K562 (cell line): Measurements from ENCODE around the gene MRPL10.

Experiments
- BHLHE40 ChIP-seq: IDR thresholded peaks from 2 replicates; pipeline ENCODE4 v1.6.1; 2011; ENCODE audit warnings: low read length, improper control_type of control experiment
- BRD9 ChIP-seq: fragments of 450-650 bp; IDR thresholded peaks from 2 replicates; pipeline ENCODE4 v1.6.1; 2018; ENCODE audit warnings: low read depth; ENCODE audit not compliant: partially characterized antibody
- CAMTA2 ChIP-seq: fragments of 250-450 bp; sonication (Bioruptor Pico); conservative IDR thresholded peaks from 2 replicates; pipeline ENCODE4 v1.5.1; 2022
- CREM ChIP-seq: IDR thresholded peaks from 2 replicates; pipeline ENCODE4 v1.6.1; 2014; ENCODE audit warnings: antibody characterized with exemption, low read depth
- EP300 ChIP-seq: IDR thresholded peaks from 2 replicates; pipeline ENCODE4 v1.6.1; 2012; ENCODE audit warnings: low read length, improper control_type of control experiment
- FOS ChIP-seq: IDR thresholded peaks from 3 replicates; pipeline ENCODE4 v1.6.1; 2011; ENCODE audit not compliant: insufficient read length; ENCODE audit errors: extremely low read depth
- HDAC2 ChIP-seq: fragments of 450-650 bp; IDR thresholded peaks from 2 replicates; pipeline ENCODE4 v1.6.1; 2016; ENCODE audit warnings: mild to moderate bottlenecking
- PHF20 ChIP-seq: fragments of 450-650 bp; IDR thresholded peaks from 2 replicates; pipeline ENCODE4 v1.6.1; 2018; ENCODE audit not compliant: partially characterized antibody
- RAD21 ChIP-seq, 2 experiments: fragments of 250-450 bp in 1 of 2; fragments of 450-650 bp in 1 of 2; sonication (Bioruptor Pico) in 1 of 2; formaldehyde crosslinking in 1 of 2; IDR thresholded peaks in 1 of 2; conservative IDR thresholded peaks in 1 of 2; 2 replicates each; pipeline versions ENCODE4 v1.4.0 to v1.8.0; 2020 to 2022; ENCODE audit warnings: mild to moderate bottlenecking in 2 of 2, moderate library complexity in 1 of 2
- TAF1 ChIP-seq: IDR thresholded peaks from 2 replicates; pipeline ENCODE4 v1.6.1; 2011; ENCODE audit warnings: mild to moderate bottlenecking, low read length, moderate library complexity; ENCODE audit not compliant: insufficient read depth, control insufficient read depth, severe bottlenecking; ENCODE audit errors: extremely low read depth
- TRIM28 ChIP-seq: fragments of 450-650 bp; IDR thresholded peaks from 2 replicates; pipeline ENCODE4 v1.6.1; 2017
- ZNF232 ChIP-seq: sonication (generic); formaldehyde crosslinking; IDR thresholded peaks from 2 replicates; pipeline ENCODE4 v1.8.0; 2022; ENCODE audit warnings: mild to moderate bottlenecking, missing genetic modification reagents
- TF ChIP-seq, protein P1 (sequence below), 3 experiments: IDR thresholded peaks in 2 of 3; conservative IDR thresholded peaks in 1 of 3; 2 replicates each; pipeline ENCODE4 v1.5.1; 2011 to 2012; ENCODE audit warnings: low read length in 3 of 3, mild to moderate bottlenecking in 3 of 3, control low read depth in 2 of 3, improper control_type of control experiment in 1 of 3, inconsistent platforms in 1 of 3, low read depth in 1 of 3, mixed read lengths in 1 of 3, moderate library complexity in 1 of 3; ENCODE audit not compliant: insufficient read depth in 2 of 3
- TF ChIP-seq, protein P2 (sequence below): sonication (generic); formaldehyde crosslinking; IDR thresholded peaks from 2 replicates; pipeline ENCODE4 v1.8.1; 2023; ENCODE audit warnings: mild to moderate bottlenecking, missing genetic modification reagents

DNA sequence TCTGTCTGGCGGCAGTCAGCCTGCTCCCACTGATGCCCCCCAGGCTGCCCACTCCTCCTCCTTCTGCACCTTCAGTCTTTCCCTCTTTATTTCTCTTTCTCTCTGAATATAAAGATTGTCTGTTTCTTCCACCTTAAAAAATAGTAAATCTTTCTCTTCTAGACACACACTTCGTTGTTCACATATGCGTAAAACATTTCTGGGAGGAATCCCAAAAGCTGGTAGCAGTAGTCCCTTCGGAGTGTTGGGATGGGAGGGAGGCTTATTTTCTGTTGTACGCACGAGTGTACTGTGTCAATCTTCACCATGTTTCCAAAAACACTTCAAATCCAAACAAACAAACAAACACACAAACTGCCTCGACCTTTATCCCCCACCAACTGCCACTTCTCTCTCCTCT is 19.6 kb downstream of the MRPL10 start:
- TF ChIP-seq CREM (no peak), EP300 (no peak), FOS (no peak), CAMTA2 (CRISPR knock-in tag) (no peak), BHLHE40 (no peak), HDAC2 (no peak), TRIM28 (no peak), PHF20 (no peak), ZNF232 (no peak), RAD21 (CRISPR knock-in tag; conservative IDR thresholded peaks at IDR 0.05 in 1 of 2, IDR thresholded peaks at IDR 0.05 in 1 of 2) (no peak), TAF1 (no peak), BRD9 (no peak)
- TF ChIP-seq, protein P1, sequence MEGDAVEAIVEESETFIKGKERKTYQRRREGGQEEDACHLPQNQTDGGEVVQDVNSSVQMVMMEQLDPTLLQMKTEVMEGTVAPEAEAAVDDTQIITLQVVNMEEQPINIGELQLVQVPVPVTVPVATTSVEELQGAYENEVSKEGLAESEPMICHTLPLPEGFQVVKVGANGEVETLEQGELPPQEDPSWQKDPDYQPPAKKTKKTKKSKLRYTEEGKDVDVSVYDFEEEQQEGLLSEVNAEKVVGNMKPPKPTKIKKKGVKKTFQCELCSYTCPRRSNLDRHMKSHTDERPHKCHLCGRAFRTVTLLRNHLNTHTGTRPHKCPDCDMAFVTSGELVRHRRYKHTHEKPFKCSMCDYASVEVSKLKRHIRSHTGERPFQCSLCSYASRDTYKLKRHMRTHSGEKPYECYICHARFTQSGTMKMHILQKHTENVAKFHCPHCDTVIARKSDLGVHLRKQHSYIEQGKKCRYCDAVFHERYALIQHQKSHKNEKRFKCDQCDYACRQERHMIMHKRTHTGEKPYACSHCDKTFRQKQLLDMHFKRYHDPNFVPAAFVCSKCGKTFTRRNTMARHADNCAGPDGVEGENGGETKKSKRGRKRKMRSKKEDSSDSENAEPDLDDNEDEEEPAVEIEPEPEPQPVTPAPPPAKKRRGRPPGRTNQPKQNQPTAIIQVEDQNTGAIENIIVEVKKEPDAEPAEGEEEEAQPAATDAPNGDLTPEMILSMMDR (IDR thresholded peaks at IDR 0.05 in 2 of 3, conservative IDR thresholded peaks at IDR 0.05 in 1 of 3; ENCODE audit: insufficient read depth in 2 of 3, low read depth in 1 of 3, low read length in 3 of 3), result no peak
- TF ChIP-seq, protein P2, sequence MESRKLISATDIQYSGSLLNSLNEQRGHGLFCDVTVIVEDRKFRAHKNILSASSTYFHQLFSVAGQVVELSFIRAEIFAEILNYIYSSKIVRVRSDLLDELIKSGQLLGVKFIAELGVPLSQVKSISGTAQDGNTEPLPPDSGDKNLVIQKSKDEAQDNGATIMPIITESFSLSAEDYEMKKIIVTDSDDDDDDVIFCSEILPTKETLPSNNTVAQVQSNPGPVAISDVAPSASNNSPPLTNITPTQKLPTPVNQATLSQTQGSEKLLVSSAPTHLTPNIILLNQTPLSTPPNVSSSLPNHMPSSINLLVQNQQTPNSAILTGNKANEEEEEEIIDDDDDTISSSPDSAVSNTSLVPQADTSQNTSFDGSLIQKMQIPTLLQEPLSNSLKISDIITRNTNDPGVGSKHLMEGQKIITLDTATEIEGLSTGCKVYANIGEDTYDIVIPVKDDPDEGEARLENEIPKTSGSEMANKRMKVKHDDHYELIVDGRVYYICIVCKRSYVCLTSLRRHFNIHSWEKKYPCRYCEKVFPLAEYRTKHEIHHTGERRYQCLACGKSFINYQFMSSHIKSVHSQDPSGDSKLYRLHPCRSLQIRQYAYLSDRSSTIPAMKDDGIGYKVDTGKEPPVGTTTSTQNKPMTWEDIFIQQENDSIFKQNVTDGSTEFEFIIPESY (CRISPR knock-in tag), result no peak
